ENCODE data around the gene GPC3. TPM values are rescaled to one million over a fixed set of nuclear protein-coding genes. Genes with fewer than 3 reads are reported as not detected.

GPC3 gene
- total RNA-seq, 6 experiments from 2014 or later = not detected

- no peak for TF ChIP-seq CTCF (IDR thresholded peaks at IDR 0.05)
- Mint-ChIP-seq H3K4me3 (no peak overlapping the region), H3K27me3 (ENCODE audit: insufficient read depth) (no peaks in the 10 kb centered on the region; the same call in 1 of the 2 replicates), H3K27ac (no peak overlapping the region), H3K36me3 (ENCODE audit: low read depth) (no peaks in the 10 kb centered on the region), H3K4me1 (ENCODE audit: low read depth) (no peaks in the 10 kb centered on the region), H3K9me3 (peaks cover 4% of the 10 kb centered on the region; the same call in 1 of the 2 replicates)
- DNase-seq = no peak
Measured at GRCh38 chrX:133650239-133650638, 335.2 kb downstream of the GPC3 start.

GRCh38 chrX:133649651-133650050 lies 335.7 kb downstream of the GPC3 start:
- peaks cover 4% of the 10 kb centered on the region; the same call in 1 of the 2 replicates for H3K9me3 Mint-ChIP-seq
- no peaks in the 10 kb centered on the region for H3K4me1 Mint-ChIP-seq (ENCODE audit: low read depth)
- no peak overlapping the region for H3K4me3 Mint-ChIP-seq
- H3K36me3 Mint-ChIP-seq (ENCODE audit: low read depth) = no peaks in the 10 kb centered on the region
- H3K27me3 Mint-ChIP-seq (ENCODE audit: insufficient read depth) = no peaks in the 10 kb centered on the region; the same call in 1 of the 2 replicates
- no peak for TF ChIP-seq CTCF (IDR thresholded peaks at IDR 0.05)
- no peak for DNase-seq
- H3K27ac Mint-ChIP-seq = no peak overlapping the region

- H3K27me3 Mint-ChIP-seq (ENCODE audit: insufficient read depth) = no peaks in the 10 kb centered on the region; the same call in 1 of the 2 replicates
- no peaks in the 10 kb centered on the region for H3K4me1 Mint-ChIP-seq (ENCODE audit: low read depth)
- no peak for TF ChIP-seq CTCF (IDR thresholded peaks at IDR 0.05)
- DNase-seq = no peak
- H3K36me3 Mint-ChIP-seq (ENCODE audit: low read depth) = no peaks in the 10 kb centered on the region
- no peak overlapping the region for H3K4me3 Mint-ChIP-seq
- H3K27ac Mint-ChIP-seq = no peak overlapping the region
- peaks cover 4% of the 10 kb centered on the region; the same call in 1 of the 2 replicates for H3K9me3 Mint-ChIP-seq
Measured at GRCh38 chrX:133648594-133648993, 336.8 kb downstream of the GPC3 start.

GRCh38 chrX:133646719-133647116 lies 338.7 kb downstream of the GPC3 start:
- H3K9me3 Mint-ChIP-seq = peaks cover 4% of the 10 kb centered on the region; the same call in 1 of the 2 replicates
- H3K27ac Mint-ChIP-seq = no peak overlapping the region
- H3K4me3 Mint-ChIP-seq = no peak overlapping the region
- no peaks in the 10 kb centered on the region; the same call in 1 of the 2 replicates for H3K36me3 Mint-ChIP-seq (ENCODE audit: low read depth)
- DNase-seq = no peak
- H3K27me3 Mint-ChIP-seq (ENCODE audit: insufficient read depth) = no peaks in the 10 kb centered on the region; the same call in 1 of the 2 replicates
- no peaks in the 10 kb centered on the region for H3K4me1 Mint-ChIP-seq (ENCODE audit: low read depth)
- no peak for TF ChIP-seq CTCF (IDR thresholded peaks at IDR 0.05)

GRCh38 chrX:133645977-133646718 lies 339.2 kb downstream of the GPC3 start:
- no peak for TF ChIP-seq CTCF (IDR thresholded peaks at IDR 0.05)
- DNase-seq = no peak
- Mint-ChIP-seq H3K4me1 (ENCODE audit: low read depth) (no peaks in the 10 kb centered on the region), H3K9me3 (peaks cover 4% of the 10 kb centered on the region; the same call in 1 of the 2 replicates), H3K4me3 (no peak overlapping the region), H3K27ac (no peak overlapping the region), H3K27me3 (ENCODE audit: insufficient read depth) (no peaks in the 10 kb centered on the region; the same call in 1 of the 2 replicates), H3K36me3 (ENCODE audit: low read depth) (no peaks in the 10 kb centered on the region; the same call in 1 of the 2 replicates)
